ENCODE measurements around the gene ELK3.

GRCh38 chr12:96177013-96177412, 17.2 kb upstream of the ELK3 start:
- TF ChIP-seq EZH2 (IDR thresholded peaks at IDR 0.05; ENCODE audit: borderline replicate concordance, low read length) (no peak), CTCF (conservative IDR thresholded peaks at IDR 0.05 in 1 of 2, IDR thresholded peaks at IDR 0.05 in 1 of 2; ENCODE audit: extremely low read depth in 1 of 2, insufficient read depth in 1 of 2, low read depth in 1 of 2, low read length in 2 of 2) (no peak)

All from mammary epithelial cell (primary cell).